Esophagus (tissue), 2 donors: ENCODE data around the gene RIPK4. TPM values are rescaled to one million over a fixed set of nuclear protein-coding genes. Genes with fewer than 3 reads are reported as not detected.
A peak's percentile ranks its signal among the peaks of the same experiment; 100 is the strongest.

ENCODE experiments used
- H3K27ac ChIP-seq, 2 donors: one replicate each; pipeline ENCODE4 v1.5.1; 2013; ENCODE audit warnings: low read depth in 2 of 2, mild to moderate bottlenecking in 2 of 2, inconsistent platforms in 1 of 2, low read length in 1 of 2, moderate library complexity in 1 of 2
- H3K27me3 ChIP-seq, 2 donors: one replicate each; pipeline ENCODE4 v1.6.1; 2013; ENCODE audit warnings: low read length in 2 of 2, control low read depth in 1 of 2, mild to moderate bottlenecking in 1 of 2; ENCODE audit not compliant: insufficient read depth in 2 of 2, control insufficient read depth in 1 of 2
- H3K36me3 ChIP-seq, 2 donors: one replicate each; pipeline ENCODE4 v1.6.1; 2013; ENCODE audit warnings: low read length in 1 of 2; ENCODE audit not compliant: control insufficient read depth in 2 of 2, insufficient read depth in 2 of 2
- H3K4me1 ChIP-seq, 2 donors: one replicate each; pipeline ENCODE4 v1.6.1; 2013; ENCODE audit warnings: low read length in 1 of 2; ENCODE audit not compliant: control insufficient read depth in 2 of 2, insufficient read depth in 2 of 2
- H3K4me3 ChIP-seq, 2 donors: one replicate each; pipeline ENCODE4 v1.5.1; 2013; ENCODE audit warnings: low read length in 2 of 2, mild to moderate bottlenecking in 2 of 2, low read depth in 1 of 2, moderate library complexity in 1 of 2
- H3K9me3 ChIP-seq, 2 donors: one replicate each; pipeline ENCODE4 v1.6.1; 2013; ENCODE audit warnings: mild to moderate bottlenecking in 2 of 2, low read depth in 1 of 2, low read length in 1 of 2, moderate library complexity in 1 of 2; ENCODE audit not compliant: control insufficient read depth in 2 of 2, insufficient read depth in 1 of 2
- WGBS, 2 donors: extraction: QIAGEN DNeasy Blood & Tissue Kit; methylation state at CpG; one replicate each; pipeline ENCODE4 v1.1.7; 2013; 5-methylcytosine and 5-hydroxymethylcytosine counted together
- polyA plus RNA-seq, 2 donors: library from polyadenylated mRNA; stranded (reverse); fragments of 200-250 nt; gene quantifications; one replicate each; pipeline ENCODE4 v1.2.3, GENCODE V29; 2013
- donor health status: healthy with polysubstance abuse.
- donor health status: Bipolar disorder and iron deficiency.

RIPK4 gene
- polyA plus RNA-seq, result 10 to 100 TPM; 51.7 to 72.4 TPM

- Histone ChIP-seq H3K4me1 (peaks cover 0 to 3% of the 10 kb centered on the region in 2 donors), H3K27ac (peak within 1 kb of the TSS; percentile 76 to 89), H3K4me3 (peak within 1 kb of the TSS; percentile 69 to 78), H3K27me3 (peaks cover 0 to 6% of the 10 kb centered on the region in 2 donors), H3K36me3 (no peaks in the 10 kb centered on the region), H3K9me3 (no peaks in the 10 kb centered on the region)
- 2 to 3% methylated on average over 50 to 53 of the region's 53 CpGs for WGBS, 2 donors
Measured at GRCh38 chr21:41766883-41767605, at the start of gene RIPK4. RIPK4 (minus strand) TSS chr21:41767052; CDS start chr21:41767041, 11 bp downstream.

GRCh38 chr21:41815652-41816582, 49.1 kb upstream of the RIPK4 start:
- no peaks in the 10 kb centered on the region for H3K9me3 ChIP-seq
- H3K27me3 ChIP-seq, result no peaks in the 10 kb centered on the region
- no peak overlapping the region for H3K27ac ChIP-seq
- H3K4me3 ChIP-seq, result no peak overlapping the region
- H3K4me1 ChIP-seq, result no peaks in the 10 kb centered on the region
- H3K36me3 ChIP-seq, result peaks cover 6 to 22% of the 10 kb centered on the region in 2 donors
- WGBS, 2 donors, result 93 to 94% methylated on average over 50 of the region's 50 CpGs

- Histone ChIP-seq H3K27me3 (no peaks in the 10 kb centered on the region), H3K36me3 (peaks cover 9 to 29% of the 10 kb centered on the region in 2 donors), H3K4me3 (no peak overlapping the region), H3K9me3 (no peaks in the 10 kb centered on the region), H3K27ac (no peak overlapping the region), H3K4me1 (no peaks in the 10 kb centered on the region)
- 81 to 85% methylated on average over 11 of the region's 11 CpGs for WGBS, 2 donors
Measured at GRCh38 chr21:41813226-41813625, 46.4 kb upstream of the RIPK4 start.

GRCh38 chr21:41812679-41813078, 45.8 kb upstream of the RIPK4 start:
- no peaks in the 10 kb centered on the region for H3K27me3 ChIP-seq
- WGBS, 2 donors, result 90 to 95% methylated on average over 13 of the region's 13 CpGs
- H3K36me3 ChIP-seq, result peaks cover 9 to 29% of the 10 kb centered on the region in 2 donors
- no peaks in the 10 kb centered on the region for H3K4me1 ChIP-seq
- no peaks in the 10 kb centered on the region for H3K9me3 ChIP-seq
- no peak overlapping the region for H3K27ac ChIP-seq
- no peak overlapping the region for H3K4me3 ChIP-seq

GRCh38 chr21:41810597-41810932, 43.7 kb upstream of the RIPK4 start:
- H3K9me3 ChIP-seq, result no peaks in the 10 kb centered on the region
- 93 to 94% methylated on average over 13 of the region's 13 CpGs for WGBS, 2 donors
- H3K27me3 ChIP-seq, result no peaks in the 10 kb centered on the region
- no peak overlapping the region for H3K4me3 ChIP-seq
- no peaks in the 10 kb centered on the region for H3K4me1 ChIP-seq
- no peak overlapping the region for H3K27ac ChIP-seq
- peaks cover 9 to 29% of the 10 kb centered on the region in 2 donors for H3K36me3 ChIP-seq

GRCh38 chr21:41809891-41810596, 43.2 kb upstream of the RIPK4 start:
- H3K27ac ChIP-seq, result no peak overlapping the region
- H3K9me3 ChIP-seq, result no peaks in the 10 kb centered on the region
- 96 to 97% methylated on average over 34 of the region's 34 CpGs for WGBS, 2 donors
- H3K36me3 ChIP-seq, result peaks cover 9 to 25% of the 10 kb centered on the region in 2 donors
- H3K4me1 ChIP-seq, result no peaks in the 10 kb centered on the region
- H3K27me3 ChIP-seq, result no peaks in the 10 kb centered on the region
- H3K4me3 ChIP-seq, result no peak overlapping the region

- Histone ChIP-seq H3K27me3 (no peaks in the 10 kb centered on the region), H3K9me3 (no peaks in the 10 kb centered on the region), H3K4me3 (no peak overlapping the region), H3K4me1 (no peaks in the 10 kb centered on the region), H3K27ac (no peak overlapping the region), H3K36me3 (peaks cover 9 to 29% of the 10 kb centered on the region in 2 donors)
- 95 to 98% methylated on average over 22 of the region's 22 CpGs for WGBS, 2 donors
Measured at GRCh38 chr21:41808846-41809245, 42.0 kb upstream of the RIPK4 start.

- Histone ChIP-seq H3K4me1 (peaks cover 0 to 5% of the 10 kb centered on the region in 2 donors), H3K9me3 (no peaks in the 10 kb centered on the region), H3K4me3 (no peak overlapping the region), H3K36me3 (peaks cover 9 to 29% of the 10 kb centered on the region in 2 donors), H3K27ac (no peak overlapping the region), H3K27me3 (no peaks in the 10 kb centered on the region)
- 97% methylated on average over 18 of the region's 18 CpGs for WGBS, 2 donors
Measured at GRCh38 chr21:41808094-41808493, 41.2 kb upstream of the RIPK4 start.

- peaks cover 3 to 30% of the 10 kb centered on the region in 2 donors for H3K36me3 ChIP-seq
- peaks cover 0 to 5% of the 10 kb centered on the region in 2 donors for H3K4me1 ChIP-seq
- no peak overlapping the region for H3K27ac ChIP-seq
- H3K9me3 ChIP-seq, result no peaks in the 10 kb centered on the region
- no peak overlapping the region for H3K4me3 ChIP-seq
- 97 to 100% methylated on average over 4 of the region's 4 CpGs for WGBS, 2 donors
- H3K27me3 ChIP-seq, result no peaks in the 10 kb centered on the region
Measured at GRCh38 chr21:41806773-41807172, 39.9 kb upstream of the RIPK4 start.
